K562 treated with DMSO at 1 percent for 12 hours (cell line): Measurements from ENCODE around the gene BRD7. TPM values are rescaled to one million over a fixed set of nuclear protein-coding genes. Genes with fewer than 3 reads are reported as not detected.

Experiments used
- total RNA-seq: library from RNA; unstranded; fragments of 300-600 nt; gene quantifications from 2 replicates; pipeline ENCODE4 v1.2.3, GENCODE V29; 2022; ENCODE audit not compliant: insufficient read depth

Gene BRD7
- 34.2 and 66.6 TPM in 2 replicates for total RNA-seq

DNA sequence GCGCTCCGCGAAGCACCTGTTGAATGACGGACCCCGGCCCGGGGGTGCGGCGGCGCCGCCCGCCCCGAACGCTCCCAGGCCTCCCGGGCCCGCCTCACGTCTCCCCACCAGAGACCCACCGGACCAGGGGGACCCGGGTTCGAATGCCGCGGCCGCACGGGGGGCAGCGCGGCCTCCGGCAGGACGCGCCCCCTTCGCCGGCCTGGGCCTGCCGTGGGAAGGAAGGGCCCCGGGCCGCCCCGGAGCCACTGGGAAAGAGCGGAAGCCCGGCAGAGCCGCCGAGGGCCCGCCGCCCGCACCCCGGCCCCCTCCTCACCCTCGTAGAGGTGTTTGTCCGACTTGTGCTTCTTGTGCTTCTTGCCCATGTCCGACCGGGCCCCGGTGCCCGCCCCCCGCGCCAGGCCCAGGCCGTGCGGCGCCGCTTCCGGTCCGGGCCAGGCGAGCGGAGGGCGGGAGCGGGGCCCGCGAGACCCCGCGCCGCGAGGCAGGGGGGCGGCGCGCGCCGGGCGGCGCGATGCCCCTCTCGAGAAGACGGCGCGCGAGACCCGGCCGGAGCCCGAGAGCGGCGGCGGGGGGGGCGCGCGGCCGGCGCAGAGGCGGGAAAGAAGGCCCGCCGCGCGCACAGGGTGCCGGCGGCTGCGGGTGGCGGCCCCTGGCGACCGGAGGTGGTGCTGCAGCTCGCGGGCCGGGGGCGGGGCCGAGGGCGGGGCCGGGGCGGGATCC is at the start of gene BRD7:
BRD7 (minus strand) TSS at position 579 of the 723 bp plus-strand sequence; CDS start at position 365, 214 bp downstream.

DNA sequence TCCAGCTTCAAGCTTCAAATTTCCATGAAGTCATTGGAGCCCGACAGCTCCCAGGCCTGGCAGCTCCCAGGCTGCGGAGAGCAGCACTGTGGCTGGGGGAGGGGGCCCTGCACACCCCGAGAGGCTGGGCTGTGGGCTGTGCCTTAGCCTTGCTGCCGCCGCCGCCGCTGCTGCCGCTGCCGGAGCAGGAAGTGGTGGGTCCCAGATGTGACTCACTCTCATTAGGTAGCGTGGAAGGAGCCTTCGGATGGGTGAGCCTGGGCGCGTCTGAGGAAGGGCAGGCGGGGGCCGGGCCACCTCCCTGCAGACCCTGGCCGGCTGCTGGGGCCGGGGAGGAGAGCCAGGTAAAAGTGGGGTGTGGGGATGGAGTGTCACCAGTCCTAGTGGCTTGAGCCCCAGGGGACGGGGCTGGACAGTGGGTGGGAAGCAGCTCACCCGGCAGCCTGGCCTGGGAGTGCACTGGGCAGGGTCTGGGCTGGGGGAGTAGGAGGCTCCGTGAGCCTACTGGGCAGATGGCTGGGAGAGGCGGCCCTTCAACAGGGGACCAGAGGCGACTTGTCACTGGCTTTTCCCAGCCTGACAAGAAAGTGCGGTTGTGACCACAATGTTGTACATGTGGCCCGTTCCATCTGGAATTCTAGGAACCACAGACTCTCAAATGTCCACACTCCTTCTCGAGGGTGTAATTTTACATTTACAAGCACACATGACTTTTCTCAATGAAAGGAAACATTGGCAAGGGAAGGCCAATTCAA is 102.3 kb downstream of the BRD7 start, which contains the start of gene ADCY7:
ADCY7 (plus strand) TSS at position 215 of the 755 bp plus-strand sequence. CDS start 21,629 bp downstream, outside the sequence.

Other genes starting within 250 kb of the BRD7 start
- 2.0 and 5.8 TPM in 2 replicates for gene TENT4B, start 215.7 kb downstream of the BRD7 start, total RNA-seq
- 12.9 and 58.4 TPM in 2 replicates for gene ADCY7, start 102.4 kb downstream of the BRD7 start, total RNA-seq
- 0.05 TPM in 1 of 2 replicates, not detected in the other for gene NKD1, start 179.4 kb upstream of the BRD7 start, total RNA-seq